Mucosa of descending colon (tissue), 3 donors: ENCODE data around the gene MAML3. TPM values are rescaled to one million over a fixed set of nuclear protein-coding genes. Genes with fewer than 3 reads are reported as not detected.

Source experiments
- ATAC-seq: fragments of 200-7000 bp; cut with Tn5 transposase; one replicate; pipeline ENCODE4 v1.9.1; 2020; ENCODE audit warnings: mild to moderate bottlenecking, moderate library complexity
- DNase-seq, 3 donors: peaks; one replicate each; pipeline ENCODE4 v3.0.0-alpha.2; 2020
- H3K36me3 ChIP-seq: fragments of 200-600 bp; one replicate; pipeline ENCODE4 v1.8.0; 2021; ENCODE audit warnings: low read depth, mild to moderate bottlenecking
- H3K4me1 ChIP-seq: fragments of 200-600 bp; one replicate; pipeline ENCODE4 v1.8.0; 2021; ENCODE audit warnings: low read depth, mild to moderate bottlenecking
- H3K4me3 ChIP-seq: fragments of 200-600 bp; one replicate; pipeline ENCODE4 v1.8.0; 2021; ENCODE audit warnings: mild to moderate bottlenecking
- H3K9me3 ChIP-seq: fragments of 200-600 bp; one replicate; pipeline ENCODE4 v1.8.0; 2021; ENCODE audit warnings: mild to moderate bottlenecking
- intact Hi-C, 2 donors: fragments of 100-400 bp; cut with DNase I in 1 of 2; cut with micrococcal nuclease in 1 of 2; formaldehyde crosslinking; loops; one replicate each; pipeline versions ENCODE4 v1.11.0 to v1.11.1; 2022; cut with DNase I, micrococcal nuclease
- total RNA-seq, 3 donors: library from RNA; stranded (reverse); fragmentation: NEBNext Ultra II Directional in 2 of 3; extraction: Animal tissue kit (Norgen Biotek cat#: 25700) in 2 of 3; gene quantifications; one replicate each; pipeline versions ENCODE4 v1.2.1 to v1.2.4, GENCODE V29; 2021 to 2023
- TF ChIP-seq, protein P1 (sequence below): fragments of 200-600 bp; IDR thresholded peaks from one replicate; pipeline ENCODE4 v1.8.0; 2022; ENCODE audit warnings: antibody characterized with exemption, mild to moderate bottlenecking
- donor health status: DM: no; HTN: no; CAD: no; lungs with moderate emphysema.
- donor health status: DM: no; HTN: no; CAD: no.
- donor health status: DM: no; HTN: yes; CAD: no.

MAML3 gene
- total RNA-seq, 3 donors from 2014 or later, result 10.4 to 23.5 (median 14.8) TPM

- no peak overlapping the region for H3K4me3 ChIP-seq
- H3K36me3 ChIP-seq, result no peaks in the 10 kb centered on the region
- TF ChIP-seq, protein P1, sequence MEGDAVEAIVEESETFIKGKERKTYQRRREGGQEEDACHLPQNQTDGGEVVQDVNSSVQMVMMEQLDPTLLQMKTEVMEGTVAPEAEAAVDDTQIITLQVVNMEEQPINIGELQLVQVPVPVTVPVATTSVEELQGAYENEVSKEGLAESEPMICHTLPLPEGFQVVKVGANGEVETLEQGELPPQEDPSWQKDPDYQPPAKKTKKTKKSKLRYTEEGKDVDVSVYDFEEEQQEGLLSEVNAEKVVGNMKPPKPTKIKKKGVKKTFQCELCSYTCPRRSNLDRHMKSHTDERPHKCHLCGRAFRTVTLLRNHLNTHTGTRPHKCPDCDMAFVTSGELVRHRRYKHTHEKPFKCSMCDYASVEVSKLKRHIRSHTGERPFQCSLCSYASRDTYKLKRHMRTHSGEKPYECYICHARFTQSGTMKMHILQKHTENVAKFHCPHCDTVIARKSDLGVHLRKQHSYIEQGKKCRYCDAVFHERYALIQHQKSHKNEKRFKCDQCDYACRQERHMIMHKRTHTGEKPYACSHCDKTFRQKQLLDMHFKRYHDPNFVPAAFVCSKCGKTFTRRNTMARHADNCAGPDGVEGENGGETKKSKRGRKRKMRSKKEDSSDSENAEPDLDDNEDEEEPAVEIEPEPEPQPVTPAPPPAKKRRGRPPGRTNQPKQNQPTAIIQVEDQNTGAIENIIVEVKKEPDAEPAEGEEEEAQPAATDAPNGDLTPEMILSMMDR, result no peak
- no peak for DNase-seq
- peaks cover 10% of the 10 kb centered on the region for H3K4me1 ChIP-seq
- H3K9me3 ChIP-seq, result no peaks in the 10 kb centered on the region
- intact Hi-C loops, result no loop called here
- ATAC-seq, result no peak
These were observed 241.5 kb downstream of the MAML3 start for GRCh38 chr4:139912445-139912844.

GRCh38 chr4:139910106-139910505, 243.9 kb downstream of the MAML3 start:
- Histone ChIP-seq H3K4me3 (no peak overlapping the region), H3K36me3 (no peaks in the 10 kb centered on the region), H3K9me3 (no peaks in the 10 kb centered on the region), H3K4me1 (peaks cover 10% of the 10 kb centered on the region)
- no peak for DNase-seq
- no peak for ATAC-seq
- intact Hi-C loops, result no loop called here
- TF ChIP-seq, protein P1, result no peak

- intact Hi-C loops, result no loop called here
- DNase-seq (no peak), ATAC-seq (no peak)
- Histone ChIP-seq H3K4me1 (peaks cover 7% of the 10 kb centered on the region), H3K36me3 (no peaks in the 10 kb centered on the region), H3K9me3 (no peaks in the 10 kb centered on the region), H3K4me3 (no peak overlapping the region)
- TF ChIP-seq, protein P1, result no peak
These were observed 245.1 kb downstream of the MAML3 start for GRCh38 chr4:139908636-139909437.

DNA sequence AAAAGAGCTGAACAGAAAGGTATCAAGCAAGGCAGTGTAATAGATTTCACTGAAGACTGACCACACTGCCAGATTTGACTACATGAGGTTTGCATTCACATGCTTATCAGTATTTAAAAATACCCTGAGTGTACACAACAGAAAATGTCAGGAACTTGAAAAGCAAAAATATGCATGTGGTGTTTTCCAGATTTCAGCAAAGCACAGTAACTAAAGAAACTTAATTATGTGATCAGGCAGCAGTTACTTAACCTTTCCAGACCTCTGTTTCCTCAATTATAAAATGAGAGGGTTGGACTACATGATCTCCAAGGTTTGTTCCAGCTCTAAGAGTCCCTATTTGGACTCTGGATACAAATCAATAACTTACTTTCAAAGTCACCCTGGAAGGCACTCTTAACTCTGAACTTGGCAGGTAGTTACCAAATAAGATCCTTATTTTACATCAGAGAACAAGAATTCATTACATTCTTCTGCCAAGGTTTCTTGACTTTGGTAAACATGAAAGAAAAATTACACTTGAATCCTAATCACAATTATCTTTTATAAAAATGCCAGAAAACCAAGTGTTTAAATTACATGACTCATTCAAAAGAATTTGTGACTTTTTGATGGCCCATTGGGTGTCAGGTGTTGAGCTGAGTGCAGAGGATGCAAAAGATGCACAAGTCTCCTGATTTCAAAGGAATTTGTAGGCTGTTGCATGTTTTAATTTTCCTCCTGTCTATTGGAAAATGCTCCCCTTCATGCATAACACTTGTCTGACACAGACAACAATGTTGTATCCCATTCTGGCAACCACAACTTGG, 246.8 kb downstream of the MAML3 start:
- no peak for ATAC-seq
- TF ChIP-seq, protein P1, result no peak

DNA sequence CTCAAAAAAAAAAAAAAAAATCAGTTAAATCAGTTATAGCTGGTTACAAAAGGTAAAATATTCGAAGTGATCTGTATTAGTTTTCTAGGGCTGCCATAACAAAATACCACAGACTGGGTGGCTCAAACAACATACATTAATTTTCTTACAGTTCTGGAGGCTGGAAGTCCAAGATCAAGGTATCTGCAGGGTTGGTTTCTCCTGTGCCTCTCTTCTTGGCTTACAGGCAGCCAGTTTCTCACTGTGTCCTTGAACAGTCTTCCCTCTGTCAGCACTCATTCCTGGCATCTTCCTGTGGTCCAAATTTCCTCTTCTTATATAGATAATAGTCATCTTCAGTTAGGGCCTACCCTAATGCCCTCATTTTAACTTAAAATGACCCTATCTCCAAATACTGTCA, 248.5 kb downstream of the MAML3 start:
- no peaks in the 10 kb centered on the region for H3K9me3 ChIP-seq
- H3K36me3 ChIP-seq, result no peaks in the 10 kb centered on the region
- DNase-seq (no peak), ATAC-seq (no peak)
- intact Hi-C loops, result no loop called here
- no peak overlapping the region for H3K4me3 ChIP-seq
- no peaks in the 10 kb centered on the region for H3K4me1 ChIP-seq
- TF ChIP-seq, protein P1, result no peak

More for the DNA sequence above, 246.8 kb downstream of the MAML3 start:
- H3K4me3 ChIP-seq, result no peak overlapping the region
- no peak for DNase-seq
- no peaks in the 10 kb centered on the region for H3K36me3 ChIP-seq
- intact Hi-C loops, result no loop called here
- H3K9me3 ChIP-seq, result no peaks in the 10 kb centered on the region
- no peaks in the 10 kb centered on the region for H3K4me1 ChIP-seq
